SK-N-SH treated with all-trans-retinoic acid at 6 μM for 48 hours (cell line): Measurements from ENCODE around the gene SH3PXD2B.

Experiments
- ATAC-seq: fragments of 200-7000 bp; cut with Tn5 transposase; 3 replicates; pipeline ENCODE4 v1.9.1; 2020; ENCODE audit warnings: mild to moderate bottlenecking, moderate library complexity
- ARNTL ChIP-seq: fragments of 450-650 bp; formaldehyde crosslinking; IDR thresholded peaks from 2 replicates; pipeline ENCODE4 v1.5.0; 2020; ENCODE audit warnings: low read depth, mild to moderate bottlenecking, moderate library complexity, borderline replicate concordance
- BACH2 ChIP-seq: fragments of 250-450 bp; sonication (Bioruptor Pico); IDR thresholded peaks from 2 replicates; pipeline ENCODE4 v1.9.0; 2021; ENCODE audit warnings: mild to moderate bottlenecking, borderline replicate concordance
- CREB5 ChIP-seq: fragments of 250-450 bp; sonication (Bioruptor Pico); IDR thresholded peaks from 2 replicates; pipeline ENCODE4 v1.5.1; 2020; ENCODE audit warnings: low read depth, mild to moderate bottlenecking, moderate library complexity
- CSDC2 ChIP-seq: fragments of 250-450 bp; sonication (Bioruptor Pico); IDR thresholded peaks from 2 replicates; pipeline ENCODE4 v1.5.0; 2020; ENCODE audit warnings: mild to moderate bottlenecking, moderate library complexity
- CSRNP3 ChIP-seq: fragments of 250-450 bp; sonication (Bioruptor Pico); IDR thresholded peaks from 2 replicates; pipeline ENCODE4 v1.5.1; 2021; ENCODE audit warnings: mild to moderate bottlenecking, moderate library complexity
- ESRRG ChIP-seq: fragments of 250-450 bp; sonication (Bioruptor Pico); IDR thresholded peaks from 2 replicates; pipeline ENCODE4 v1.6.1; 2021; ENCODE audit warnings: mild to moderate bottlenecking
- POU6F1 ChIP-seq: fragments of 250-450 bp; sonication (Bioruptor Pico); IDR thresholded peaks from 2 replicates; pipeline ENCODE4 v1.8.0; 2021; ENCODE audit warnings: low read depth, mild to moderate bottlenecking, moderate library complexity, borderline replicate concordance
- PPARA ChIP-seq: fragments of 250-450 bp; sonication (Bioruptor Pico); IDR thresholded peaks from 2 replicates; pipeline ENCODE4 v1.5.0; 2020; ENCODE audit warnings: mild to moderate bottlenecking, borderline replicate concordance
- RARB ChIP-seq: fragments of 250-450 bp; sonication (Bioruptor Pico); IDR thresholded peaks from 2 replicates; pipeline ENCODE4 v1.8.0; 2021; ENCODE audit warnings: mild to moderate bottlenecking, moderate library complexity
- SNAI2 ChIP-seq: fragments of 250-450 bp; sonication (Bioruptor Pico); IDR thresholded peaks from 2 replicates; pipeline ENCODE4 v1.5.0; 2020; ENCODE audit warnings: mild to moderate bottlenecking, moderate library complexity
- TOX ChIP-seq: fragments of 250-450 bp; sonication (Bioruptor Pico); IDR thresholded peaks from 2 replicates; pipeline ENCODE4 v1.8.0; 2021; ENCODE audit warnings: mild to moderate bottlenecking, moderate library complexity, borderline replicate concordance
- TSHZ2 ChIP-seq: fragments of 250-450 bp; sonication (Bioruptor Pico); IDR thresholded peaks from 2 replicates; pipeline ENCODE4 v1.5.0; 2020; ENCODE audit warnings: mild to moderate bottlenecking, moderate library complexity
- ZNF565 ChIP-seq: fragments of 450-650 bp; formaldehyde crosslinking; conservative IDR thresholded peaks from 2 replicates; pipeline ENCODE4 v1.5.0; 2020; ENCODE audit warnings: low read depth, mild to moderate bottlenecking, moderate library complexity
- ZNF70 ChIP-seq: fragments of 450-650 bp; formaldehyde crosslinking; IDR thresholded peaks from 2 replicates; pipeline ENCODE4 v1.5.0; 2020; ENCODE audit warnings: mild to moderate bottlenecking, moderate library complexity
- ZNF8 ChIP-seq: fragments of 450-650 bp; formaldehyde crosslinking; IDR thresholded peaks from 2 replicates; pipeline ENCODE4 v1.5.0; 2020; ENCODE audit warnings: mild to moderate bottlenecking, moderate library complexity

The SH3PXD2B gene

GRCh38 chr5:172344855-172345409 lies 109.4 kb downstream of the SH3PXD2B start:
- no peak for TF ChIP-seq CSDC2 (CRISPR knock-in tag)
- TF ChIP-seq POU6F1 (CRISPR knock-in tag): no peak
- TF ChIP-seq TSHZ2 (CRISPR knock-in tag): no peak
- TF ChIP-seq ZNF8 (CRISPR knock-in tag): no peak
- TF ChIP-seq CSRNP3 (CRISPR knock-in tag): no peak
- no peak for ATAC-seq

GRCh38 chr5:172343741-172344140 lies 110.6 kb downstream of the SH3PXD2B start:
- ATAC-seq: no peak
- no peak for TF ChIP-seq TSHZ2 (CRISPR knock-in tag)
- TF ChIP-seq RARB (CRISPR knock-in tag): no peak
- no peak for TF ChIP-seq ARNTL (CRISPR knock-in tag)
- no peak for TF ChIP-seq CSDC2 (CRISPR knock-in tag)
- TF ChIP-seq ZNF70 (CRISPR knock-in tag): no peak
- no peak for TF ChIP-seq BACH2 (CRISPR knock-in tag)
- TF ChIP-seq SNAI2: no peak
- TF ChIP-seq, all 23 proteins: peak for 0

- TF ChIP-seq ZNF565 (CRISPR knock-in tag) (no peak), ARNTL (CRISPR knock-in tag) (no peak), ZNF70 (CRISPR knock-in tag) (no peak)
- ATAC-seq: no peak
Measured at GRCh38 chr5:172342918-172343317, 111.4 kb downstream of the SH3PXD2B start.

GRCh38 chr5:172339264-172340180 lies 114.8 kb downstream of the SH3PXD2B start:
- no peak for TF ChIP-seq CSDC2 (CRISPR knock-in tag)
- no peak for TF ChIP-seq CSRNP3 (CRISPR knock-in tag)
- no peak for TF ChIP-seq TOX (CRISPR knock-in tag)
- no peak for TF ChIP-seq BACH2 (CRISPR knock-in tag)
- no peak for TF ChIP-seq ZNF565 (CRISPR knock-in tag)
- no peak for TF ChIP-seq ZNF8 (CRISPR knock-in tag)
- TF ChIP-seq CREB5 (CRISPR knock-in tag): no peak
- no peak for TF ChIP-seq ESRRG
- no peak for TF ChIP-seq RARB (CRISPR knock-in tag)
- TF ChIP-seq PPARA (CRISPR knock-in tag): no peak
- TF ChIP-seq TSHZ2 (CRISPR knock-in tag): no peak
- ATAC-seq: no peak
